ENCODE data around the gene SCFD2.
A peak's percentile ranks its signal among the peaks of the same experiment; 100 is the strongest.
"Not testable (repeated sequence)": the region's sequence is repeated elsewhere in the genome, so short reads cannot be mapped to it uniquely, and the experiment has no call there.

The SCFD2 gene

GRCh38 chr4:53365486-53366300 lies at the start of gene SCFD2:
SCFD2 (minus strand) TSS chr4:53366061.
- DNase-seq (ENCODE audit: low spot score) = peak; percentile 96

GRCh38 chr4:53409479-53409878 lies 43.6 kb upstream of the SCFD2 start:
- DNase-seq (ENCODE audit: low spot score) = not testable (repeated sequence)

- DNase-seq (ENCODE audit: low spot score) = no peak
Measured at GRCh38 chr4:53380221-53380620, 14.4 kb upstream of the SCFD2 start.

- no peak for DNase-seq (ENCODE audit: low spot score)
Measured at GRCh38 chr4:53378171-53378482, 12.3 kb upstream of the SCFD2 start.

- peak; percentile 96 for DNase-seq (ENCODE audit: low spot score)
Measured at GRCh38 chr4:53377319-53378170, 11.7 kb upstream of the SCFD2 start, which contains the start of gene FIP1L1. FIP1L1 (plus strand) TSS chr4:53377641; CDS start chr4:53377839, 198 bp downstream.

- no peak for DNase-seq (ENCODE audit: low spot score)
Measured at GRCh38 chr4:53376900-53377299, 11.0 kb upstream of the SCFD2 start.

GRCh38 chr4:53374777-53375258 lies 9.0 kb upstream of the SCFD2 start:
- DNase-seq (ENCODE audit: low spot score) = no peak

- DNase-seq (ENCODE audit: low spot score) = no peak
Measured at GRCh38 chr4:53371843-53372521, 6.1 kb upstream of the SCFD2 start.

GRCh38 chr4:53371049-53371448 lies 5.2 kb upstream of the SCFD2 start:
- no peak for DNase-seq (ENCODE audit: low spot score)

GRCh38 chr4:53367721-53368120 lies 1.9 kb upstream of the SCFD2 start:
- DNase-seq (ENCODE audit: low spot score) = no peak

GRCh38 chr4:53366301-53366716 lies 448 bp upstream of the SCFD2 start:
- no peak for DNase-seq (ENCODE audit: low spot score)

- no peak for DNase-seq (ENCODE audit: low spot score)
Measured at GRCh38 chr4:53365121-53365485, 758 bp downstream of the SCFD2 start.

- DNase-seq (ENCODE audit: low spot score) = no peak
Measured at GRCh38 chr4:53364624-53365023, 1.2 kb downstream of the SCFD2 start.

GRCh38 chr4:53362093-53362492 lies 3.8 kb downstream of the SCFD2 start:
- DNase-seq (ENCODE audit: low spot score) = no peak

GRCh38 chr4:53361451-53361850 lies 4.4 kb downstream of the SCFD2 start:
- DNase-seq (ENCODE audit: low spot score) = no peak

- DNase-seq (ENCODE audit: low spot score) = no peak
Measured at GRCh38 chr4:53355930-53356521, 9.8 kb downstream of the SCFD2 start.

GRCh38 chr4:53354012-53354722 lies 11.7 kb downstream of the SCFD2 start:
- DNase-seq (ENCODE audit: low spot score) = no peak

- no peak for DNase-seq (ENCODE audit: low spot score)
Measured at GRCh38 chr4:53349091-53349491, 16.8 kb downstream of the SCFD2 start.

GRCh38 chr4:53348046-53348445 lies 17.8 kb downstream of the SCFD2 start:
- no peak for DNase-seq (ENCODE audit: low spot score)

- no peak for DNase-seq (ENCODE audit: low spot score)
Measured at GRCh38 chr4:53346920-53347852, 18.7 kb downstream of the SCFD2 start.
